ENCODE measurements around the gene TRMT44. TPM values are rescaled to one million over a fixed set of nuclear protein-coding genes. Genes with fewer than 3 reads are reported as not detected.
A peak's percentile ranks its signal among the peaks of the same experiment; 100 is the strongest.

The TRMT44 gene
- total and polyA plus RNA-seq, 2 of the 13 experiments (the other 11 are each of a cell fraction or from before 2014, with no cell fraction given): 5.8 to 8.6 TPM

DNA sequence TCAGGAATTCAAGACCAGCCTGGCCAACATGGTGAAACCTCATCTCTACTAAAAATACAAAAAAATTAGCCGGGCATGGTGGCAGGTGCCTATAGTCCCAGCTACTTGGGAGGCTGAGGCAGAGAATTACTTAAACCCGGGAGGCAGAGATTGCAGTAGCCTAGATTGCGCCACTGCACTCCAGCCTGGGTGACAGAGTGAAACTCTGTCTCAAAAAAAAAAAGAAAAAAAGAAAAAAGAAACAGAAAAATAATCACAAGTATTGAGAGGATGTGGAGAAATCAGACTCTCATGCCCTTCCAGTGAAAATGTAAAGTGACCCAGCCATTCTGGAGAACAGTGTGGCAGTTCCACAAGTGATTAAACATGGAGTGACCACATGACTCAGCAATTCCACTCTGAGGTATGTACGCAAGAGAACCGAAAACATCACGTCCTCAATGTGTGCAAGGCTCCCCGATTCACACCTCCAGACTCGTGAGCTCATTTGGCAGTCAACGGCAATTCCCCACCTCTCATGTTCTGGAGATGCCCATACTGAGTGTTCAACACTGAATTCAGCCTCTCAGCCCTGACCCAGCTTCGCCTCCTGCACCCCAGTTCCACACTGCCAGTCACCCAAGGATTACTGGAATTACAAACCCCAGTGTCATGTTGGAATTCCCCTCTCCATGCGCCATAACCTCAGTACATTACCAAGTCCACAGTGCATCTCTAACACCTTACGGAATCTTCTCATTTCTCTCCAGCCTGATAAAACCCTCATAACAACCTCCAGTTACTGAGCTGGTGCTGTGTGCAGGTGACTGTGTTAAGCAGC lies 21.1 kb upstream of the TRMT44 start:
- no TSS peak for BruUV-seq (replicated peaks)
- H2AFZ ChIP-seq (ENCODE audit: low read length): no peak overlapping the region
- in situ Hi-C loops (cut with HindIII; ENCODE audit: extremely low pct_ligation_motif_present, low pct_unique_long_range_greater_than_20kb) (no loop called here), intact Hi-C loops (cut with micrococcal nuclease; ENCODE audit: unreplicated experiment) (no loop called here)
- no peak overlapping the region for H3K9ac ChIP-seq (ENCODE audit: insufficient read depth, low read depth, low read length)
- H3K79me2 ChIP-seq (ENCODE audit: insufficient read depth, low read length): no peaks in the 10 kb centered on the region
- peaks cover 7% of the 10 kb centered on the region in 2 experiments; a peak in 3 of 5 replicates for H3K36me3 ChIP-seq (replicated peaks in 1 of 2; ENCODE audit: control insufficient read depth in 1 of 2, insufficient read depth in 2 of 2, low read length in 2 of 2)
- H4K20me1 ChIP-seq (ENCODE audit: insufficient read depth, low read length): no peaks in the 10 kb centered on the region
- no peak for FAIRE-seq
- ChIA-PET CTCF (ENCODE audit: low intra/inter-chr PET ratio, low total read pairs) (no interaction called here), POLR2A (no interaction called here)
- H3K4me3 ChIP-seq (replicated peaks in 1 of 3; ENCODE audit: insufficient read depth in 1 of 3, low read depth in 2 of 3, low read length in 3 of 3): no peak overlapping the region
- 93% methylated on average over 9 of the region's 12 CpGs for WGBS (ENCODE audit: low lambda C conversion rate)
- H3K4me1 ChIP-seq (ENCODE audit: insufficient read depth, low read length): 0 out of 2 replicates have a peak, but pooled peaks cover 12% of the 10 kb centered on the region
- no peaks in the 10 kb centered on the region for H3K9me3 ChIP-seq (ENCODE audit: low read length)
- no peak overlapping the region for H3K27ac ChIP-seq (ENCODE audit: extremely low read length, insufficient read depth, low read length)
- H3K4me2 ChIP-seq (ENCODE audit: low read depth, low read length): no peak overlapping the region
- no peak for ATAC-seq
- no peak for DNase-seq (ENCODE audit: low spot score)
- H3K27me3 ChIP-seq (ENCODE audit: control insufficient read depth in 1 of 2, insufficient read depth in 2 of 2, low read length in 2 of 2): no peaks in the 10 kb centered on the region
- TF ChIP-seq, protein P1, sequence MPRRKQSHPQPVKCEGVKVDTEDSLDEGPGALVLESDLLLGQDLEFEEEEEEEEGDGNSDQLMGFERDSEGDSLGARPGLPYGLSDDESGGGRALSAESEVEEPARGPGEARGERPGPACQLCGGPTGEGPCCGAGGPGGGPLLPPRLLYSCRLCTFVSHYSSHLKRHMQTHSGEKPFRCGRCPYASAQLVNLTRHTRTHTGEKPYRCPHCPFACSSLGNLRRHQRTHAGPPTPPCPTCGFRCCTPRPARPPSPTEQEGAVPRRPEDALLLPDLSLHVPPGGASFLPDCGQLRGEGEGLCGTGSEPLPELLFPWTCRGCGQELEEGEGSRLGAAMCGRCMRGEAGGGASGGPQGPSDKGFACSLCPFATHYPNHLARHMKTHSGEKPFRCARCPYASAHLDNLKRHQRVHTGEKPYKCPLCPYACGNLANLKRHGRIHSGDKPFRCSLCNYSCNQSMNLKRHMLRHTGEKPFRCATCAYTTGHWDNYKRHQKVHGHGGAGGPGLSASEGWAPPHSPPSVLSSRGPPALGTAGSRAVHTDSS (CRISPR knock-in tag; conservative IDR thresholded peaks at IDR 0.05): no peak
- TF ChIP-seq HES4 (CRISPR knock-in tag; IDR thresholded peaks at IDR 0.05; ENCODE audit: borderline replicate concordance): no peak
- TF ChIP-seq ZNF883 (CRISPR knock-in tag; IDR thresholded peaks at IDR 0.05; ENCODE audit: not compliant biosample characterization): no peak
- TF ChIP-seq SMAD9 (CRISPR knock-in tag; IDR thresholded peaks at IDR 0.05): no peak
- peak; percentile 86 for TF ChIP-seq NFE2L2 (IDR thresholded peaks at IDR 0.05; ENCODE audit: low read length)
- no peak for TF ChIP-seq ZNF501 (CRISPR knock-in tag; IDR thresholded peaks at IDR 0.05)
- no peak for TF ChIP-seq ZNF790 (CRISPR knock-in tag; IDR thresholded peaks at IDR 0.05; ENCODE audit: borderline replicate concordance)
- no peak for TF ChIP-seq CBX1 (IDR thresholded peaks at IDR 0.05; ENCODE audit: low read depth)
- TF ChIP-seq HMG20A (CRISPR knock-in tag; IDR thresholded peaks at IDR 0.05; ENCODE audit: borderline replicate concordance): no peak
- TF ChIP-seq, protein P2, sequence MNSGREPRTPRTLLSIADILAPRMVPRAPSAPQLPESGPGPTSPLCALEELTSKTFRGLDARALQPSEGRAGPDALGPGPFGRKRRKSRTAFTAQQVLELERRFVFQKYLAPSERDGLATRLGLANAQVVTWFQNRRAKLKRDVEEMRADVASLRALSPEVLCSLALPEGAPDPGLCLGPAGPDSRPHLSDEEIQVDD (CRISPR knock-in tag; IDR thresholded peaks at IDR 0.05; ENCODE audit: borderline replicate concordance): no peak
- TF ChIP-seq ZNF264 (CRISPR knock-in tag; IDR thresholded peaks at IDR 0.05): no peak
- no peak for TF ChIP-seq ZNF878 (CRISPR knock-in tag; IDR thresholded peaks at IDR 0.05)
- peak; percentile 47 for TF ChIP-seq MAFF (IDR thresholded peaks at IDR 0.05; ENCODE audit: low read depth, low read length)
- TF ChIP-seq ZSCAN25 (CRISPR knock-in tag; IDR thresholded peaks at IDR 0.05): no peak
- TF ChIP-seq ZNF569 (CRISPR knock-in tag; IDR thresholded peaks at IDR 0.05; ENCODE audit: borderline replicate concordance): no peak
- no peak for TF ChIP-seq JUND (CRISPR knock-in tag; IDR thresholded peaks at IDR 0.05)
- no peak for TF ChIP-seq SMARCC2 (IDR thresholded peaks at IDR 0.05)
- TF ChIP-seq SOX5 (CRISPR knock-in tag; IDR thresholded peaks at IDR 0.05; ENCODE audit: borderline replicate concordance): no peak
- TF ChIP-seq ZNF136 (CRISPR knock-in tag; IDR thresholded peaks at IDR 0.05; ENCODE audit: low read depth): no peak
- TF ChIP-seq, protein P3, sequence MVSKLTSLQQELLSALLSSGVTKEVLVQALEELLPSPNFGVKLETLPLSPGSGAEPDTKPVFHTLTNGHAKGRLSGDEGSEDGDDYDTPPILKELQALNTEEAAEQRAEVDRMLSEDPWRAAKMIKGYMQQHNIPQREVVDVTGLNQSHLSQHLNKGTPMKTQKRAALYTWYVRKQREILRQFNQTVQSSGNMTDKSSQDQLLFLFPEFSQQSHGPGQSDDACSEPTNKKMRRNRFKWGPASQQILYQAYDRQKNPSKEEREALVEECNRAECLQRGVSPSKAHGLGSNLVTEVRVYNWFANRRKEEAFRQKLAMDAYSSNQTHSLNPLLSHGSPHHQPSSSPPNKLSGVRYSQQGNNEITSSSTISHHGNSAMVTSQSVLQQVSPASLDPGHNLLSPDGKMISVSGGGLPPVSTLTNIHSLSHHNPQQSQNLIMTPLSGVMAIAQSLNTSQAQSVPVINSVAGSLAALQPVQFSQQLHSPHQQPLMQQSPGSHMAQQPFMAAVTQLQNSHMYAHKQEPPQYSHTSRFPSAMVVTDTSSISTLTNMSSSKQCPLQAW (CRISPR knock-in tag; IDR thresholded peaks at IDR 0.05): no peak
- TF ChIP-seq YEATS2 (CRISPR knock-in tag; IDR thresholded peaks at IDR 0.05; ENCODE audit: borderline replicate concordance): no peak
- no peak for TF ChIP-seq ZNF329 (CRISPR knock-in tag; IDR thresholded peaks at IDR 0.05; ENCODE audit: low read depth)
- TF ChIP-seq, protein P4, sequence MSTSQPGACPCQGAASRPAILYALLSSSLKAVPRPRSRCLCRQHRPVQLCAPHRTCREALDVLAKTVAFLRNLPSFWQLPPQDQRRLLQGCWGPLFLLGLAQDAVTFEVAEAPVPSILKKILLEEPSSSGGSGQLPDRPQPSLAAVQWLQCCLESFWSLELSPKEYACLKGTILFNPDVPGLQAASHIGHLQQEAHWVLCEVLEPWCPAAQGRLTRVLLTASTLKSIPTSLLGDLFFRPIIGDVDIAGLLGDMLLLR (CRISPR knock-in tag; IDR thresholded peaks at IDR 0.05): no peak
